GM21423 (cell line): ENCODE results near the gene JAZF1.

Source experiments
- ATAC-seq: cut with Tn5 transposase; IDR thresholded peaks from one replicate; pipeline ENCODE4 v1.9.1; 2021; ENCODE audit warnings: mild to moderate bottlenecking, moderate library complexity; ENCODE audit not compliant: unreplicated experiment

Gene JAZF1

GRCh38 chr7:27802999-27803398, 377.6 kb downstream of the JAZF1 start:
- no peak for ATAC-seq

GRCh38 chr7:27799212-27799611, 381.4 kb downstream of the JAZF1 start:
- ATAC-seq: no peak

- ATAC-seq: no peak
These were observed 384.6 kb downstream of the JAZF1 start for GRCh38 chr7:27795977-27796376.

- no peak for ATAC-seq
These were observed 386.8 kb downstream of the JAZF1 start for GRCh38 chr7:27793780-27794179.

GRCh38 chr7:27788437-27788836, 392.2 kb downstream of the JAZF1 start:
- ATAC-seq: no peak

- no peak for ATAC-seq
These were observed 396.1 kb downstream of the JAZF1 start for GRCh38 chr7:27784399-27785053.

GRCh38 chr7:27782849-27783248, 397.7 kb downstream of the JAZF1 start:
- ATAC-seq: no peak

GRCh38 chr7:27781188-27781587, 399.4 kb downstream of the JAZF1 start:
- ATAC-seq: no peak
